Renal cortex interstitium (tissue), 11 donors: ENCODE measurements around the gene TTC24. TPM values are rescaled to one million over a fixed set of nuclear protein-coding genes. Genes with fewer than 3 reads are reported as not detected.
"Not testable (repeated sequence)": the region's sequence is repeated elsewhere in the genome, so short reads cannot be mapped to it uniquely, and the experiment has no call there.

ENCODE experiments used
- DNase-seq, 11 donors: peaks; one replicate each; pipeline ENCODE4 v3.0.0-alpha.2; 2013; ENCODE audit warnings: low read depth in 9 of 11, low spot score in 4 of 11; ENCODE audit errors: extremely low read depth in 1 of 11
- polyA plus RNA-seq, 3 donors: library from polyadenylated mRNA; unstranded; fragments of 120-200 nt; gene quantifications; one replicate each; pipeline ENCODE4 v1.2.1, GENCODE V29; 2013; ENCODE audit not compliant: insufficient read length in 3 of 3

The TTC24 gene
- polyA plus RNA-seq, 3 donors, result 1.2 to 1.7 (median 1.5) TPM

DNA sequence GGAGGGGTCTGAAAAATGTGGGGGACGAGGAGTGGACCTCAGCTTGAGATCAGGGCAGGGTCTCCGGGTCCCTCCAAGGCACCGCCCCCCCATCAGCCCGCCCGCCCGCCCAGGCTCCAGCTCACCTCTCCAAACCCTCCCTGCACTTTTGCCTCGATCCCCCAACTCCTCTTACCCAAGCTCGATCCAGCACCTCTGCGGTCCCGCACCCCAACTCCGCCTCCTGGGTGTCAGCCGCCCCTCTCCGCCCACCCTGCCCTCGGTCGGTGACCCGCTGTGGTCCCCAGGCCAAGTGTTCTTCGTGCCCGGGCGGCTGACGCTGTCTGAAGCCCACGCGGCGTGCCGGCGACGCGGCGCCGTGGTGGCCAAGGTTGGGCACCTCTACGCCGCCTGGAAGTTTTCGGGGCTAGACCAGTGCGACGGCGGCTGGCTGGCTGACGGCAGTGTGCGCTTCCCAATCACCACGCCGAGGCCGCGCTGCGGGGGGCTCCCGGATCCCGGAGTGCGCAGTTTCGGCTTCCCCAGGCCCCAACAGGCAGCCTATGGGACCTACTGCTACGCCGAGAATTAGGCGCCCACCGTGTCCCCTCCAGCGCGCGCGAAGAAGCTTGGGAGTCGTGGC, 45.4 kb downstream of the TTC24 start:
- no peak for DNase-seq

DNA sequence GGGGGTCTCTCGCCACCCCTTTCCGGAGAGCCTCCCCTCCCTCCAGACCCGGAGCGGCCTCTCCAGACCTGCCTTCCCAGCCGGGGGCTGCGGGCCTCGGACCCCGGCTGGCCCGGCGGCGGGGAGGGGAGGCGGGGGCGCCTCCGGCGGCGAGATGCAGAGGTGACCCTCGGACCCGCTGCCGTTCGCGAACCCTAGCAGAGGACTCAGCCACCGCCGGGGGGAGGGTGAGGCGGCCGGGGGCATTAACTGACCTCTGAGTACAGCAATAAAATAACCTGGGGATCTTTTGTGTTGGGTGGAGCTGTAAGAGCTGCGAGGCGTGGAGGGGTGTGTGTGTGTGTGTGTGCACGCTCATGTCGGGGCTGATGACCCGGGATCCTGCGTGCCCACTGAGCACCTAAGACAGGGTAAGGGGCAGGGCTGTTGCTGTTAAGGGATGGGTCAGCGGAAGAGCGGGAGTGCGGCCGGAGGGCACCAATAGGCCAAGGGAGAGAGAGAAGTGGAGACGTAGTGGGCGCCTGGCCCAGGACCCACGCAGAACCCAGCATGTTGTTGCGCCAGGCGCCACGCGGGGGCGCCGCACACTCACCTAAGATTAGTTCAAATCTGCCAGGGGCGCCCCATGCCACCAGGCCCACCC, 46.0 kb downstream of the TTC24 start:
- DNase-seq, result no peak

- no peak for DNase-seq
Observed at GRCh38 chr1:156626079-156626438, 46.5 kb downstream of the TTC24 start.

DNA sequence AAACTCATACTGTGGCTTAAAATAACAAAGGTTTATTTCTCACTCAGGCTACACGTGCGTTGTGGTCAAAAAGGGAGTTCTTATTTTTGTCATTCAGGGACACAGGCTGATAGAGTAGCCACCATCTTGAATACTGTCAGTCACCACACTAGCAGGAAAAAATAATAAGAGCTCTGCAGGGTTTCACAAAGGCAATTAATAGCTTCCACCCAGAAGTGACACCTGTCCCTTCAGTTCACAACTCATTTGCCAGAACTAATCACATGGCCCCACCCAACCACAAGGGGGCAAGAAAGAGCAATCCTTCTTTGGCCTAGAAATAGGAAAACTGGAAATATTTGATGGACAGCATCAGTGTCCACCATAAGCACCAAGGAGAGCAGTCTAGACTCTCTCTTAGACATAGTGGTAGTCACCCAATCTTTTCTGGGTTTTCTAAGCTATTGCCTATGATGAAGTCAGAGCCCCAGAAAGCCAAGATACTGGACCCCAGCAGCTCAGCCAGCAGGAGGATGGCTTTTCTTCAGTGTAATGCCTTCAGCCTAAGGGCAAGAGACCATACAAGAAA, 47.9 kb downstream of the TTC24 start:
- no peak for DNase-seq

GRCh38 chr1:156629823-156630449, 50.4 kb downstream of the TTC24 start:
- DNase-seq, result no peak

DNA sequence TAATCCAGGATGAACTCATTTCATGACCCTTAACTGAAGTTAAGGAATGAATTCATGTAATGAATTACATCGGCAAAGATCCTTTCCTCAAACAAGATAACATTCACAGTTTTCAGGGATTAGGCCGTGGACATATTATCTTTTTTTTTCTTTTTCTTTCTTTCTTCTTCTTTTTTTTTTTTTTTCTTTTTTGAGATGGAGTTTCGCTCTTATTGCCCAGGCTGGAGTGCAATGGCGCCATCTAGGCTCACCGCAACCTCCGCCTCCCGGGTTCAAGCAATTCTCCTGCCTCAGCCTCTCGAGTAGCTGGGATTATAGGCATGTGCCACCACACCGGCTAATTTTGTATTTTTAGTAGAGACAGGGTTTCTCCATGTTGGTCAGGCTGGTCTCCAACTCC, 51.6 kb downstream of the TTC24 start:
- DNase-seq, result not testable (repeated sequence)

GRCh38 chr1:156632355-156632754, 52.8 kb downstream of the TTC24 start:
- no peak for DNase-seq

Other genes with a start within 250 kb of the TTC24 start
- gene CCT3, start 241.4 kb upstream of the TTC24 start, polyA plus RNA-seq, result 100 to 1,000 TPM; 300 to 385 (median 351) TPM
- 1 to 10 TPM in 1 of 3 donors, under 1 TPM in 2; 0.78 to 2.3 (median 0.82) TPM for gene TSACC, start 241.2 kb upstream of the TTC24 start, polyA plus RNA-seq
- 10 to 100 TPM in 2 of 3 donors, 1 to 10 TPM in 1; 9.3 to 18.3 (median 11.8) TPM for gene RHBG, start 210.5 kb upstream of the TTC24 start, polyA plus RNA-seq
- 10 to 100 TPM; 21.1 to 31.7 (median 25.8) TPM for gene MEF2D, start 78.9 kb upstream of the TTC24 start, polyA plus RNA-seq
- 10 to 100 TPM; 14.2 to 15.5 (median 15.2) TPM for gene IQGAP3, start 7.2 kb upstream of the TTC24 start, polyA plus RNA-seq
- 10 to 100 TPM; 67.4 to 76.4 (median 73.0) TPM for gene NAXE, start 12.1 kb downstream of the TTC24 start, polyA plus RNA-seq
- gene GPATCH4, start 21.8 kb downstream of the TTC24 start, polyA plus RNA-seq, result 10 to 100 TPM; 32.9 to 36.2 (median 35.4) TPM
- under 1 TPM; 0.47 to 0.67 (median 0.57) TPM for gene HAPLN2, start 39.7 kb downstream of the TTC24 start, polyA plus RNA-seq
- 1 to 10 TPM in 1 of 3 donors, under 1 TPM in 2; 0.22 to 1.3 (median 0.23) TPM for gene BCAN, start 62.4 kb downstream of the TTC24 start, polyA plus RNA-seq
- gene NES, start 97.7 kb downstream of the TTC24 start, polyA plus RNA-seq, result 100 to 1,000 TPM; 123 to 175 (median 150) TPM
- gene CRABP2, start 125.9 kb downstream of the TTC24 start, polyA plus RNA-seq, result 100 to 1,000 TPM in 1 of 3 donors, 10 to 100 TPM in 2; 91.7 to 120 (median 92.3) TPM
- gene METTL25B, start 148.7 kb downstream of the TTC24 start, polyA plus RNA-seq, result 10 to 100 TPM; 34.4 to 47.3 (median 35.6) TPM
- gene ISG20L2, start 149.0 kb downstream of the TTC24 start, polyA plus RNA-seq, result 10 to 100 TPM; 40.0 to 43.6 (median 41.3) TPM
- gene MRPL24, start 161.4 kb downstream of the TTC24 start, polyA plus RNA-seq, result 10 to 100 TPM; 63.0 to 69.1 (median 64.1) TPM
- gene HDGF, start 172.0 kb downstream of the TTC24 start, polyA plus RNA-seq, result 100 to 1,000 TPM; 262 to 301 (median 270) TPM
- 100 to 1,000 TPM; 105 to 112 (median 111) TPM for gene PRCC, start 187.8 kb downstream of the TTC24 start, polyA plus RNA-seq
- 1 to 10 TPM in 1 of 3 donors, under 1 TPM in 2; 0.47 to 1.5 (median 0.62) TPM for gene SH2D2A, start 237.1 kb downstream of the TTC24 start, polyA plus RNA-seq